Measurements from ENCODE around the gene CDC6.

GRCh38 chr17:40329839-40330794 is 42.4 kb downstream of the CDC6 start:
- TF ChIP-seq CTCF (IDR thresholded peaks at IDR 0.05) (no peak), EZH2 (IDR thresholded peaks at IDR 0.05; ENCODE audit: borderline replicate concordance, insufficient read depth, low read depth, low read length, poor library complexity, severe bottlenecking) (no peak)

Data from B cell (primary cell).